Peyer's patch (tissue), 4 donors: ENCODE measurements around the gene CHST11.

Source experiments
- POLR2A ChIP-seq, 2 donors: fragments of 450-650 bp; IDR thresholded peaks; one replicate each; pipeline ENCODE4 v1.5.1; 2017; ENCODE audit warnings: antibody characterized with exemption in 2 of 2, mild to moderate bottlenecking in 2 of 2, moderate library complexity in 2 of 2
- TF ChIP-seq, protein P1 (sequence below), 6 experiments: fragments of 450-650 bp in 4 of 6; fragments of 200-600 bp in 2 of 6; sonication (generic) in 1 of 6; IDR thresholded peaks; one replicate each; pipeline ENCODE4 v1.5.1; 2017 to 2019; ENCODE audit warnings: antibody characterized with exemption in 6 of 6, mild to moderate bottlenecking in 3 of 6, moderate library complexity in 1 of 6

DNA sequence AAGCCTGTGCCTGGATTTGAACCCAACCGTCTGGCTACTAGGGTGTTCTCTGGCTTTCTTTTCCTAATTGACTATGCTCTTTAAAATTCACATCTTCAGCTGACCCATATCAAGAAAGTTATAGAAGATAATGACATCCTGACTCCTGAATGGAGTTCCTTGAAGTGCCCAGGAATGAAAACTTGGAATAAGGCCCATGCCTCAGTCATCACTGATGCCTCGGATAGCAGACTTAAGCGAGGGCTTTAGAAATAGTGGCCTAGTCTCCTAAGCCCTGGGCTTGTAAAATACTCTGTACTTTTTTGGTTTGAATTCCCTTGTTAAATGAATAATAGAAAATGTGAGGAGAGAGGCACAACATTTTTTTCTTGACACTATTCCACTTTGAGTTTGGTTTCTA lies 39.0 kb downstream of the CHST11 start:
- TF ChIP-seq POLR2A (IDR thresholded peaks at IDR 0.05) = no peak
- TF ChIP-seq, protein P1, sequence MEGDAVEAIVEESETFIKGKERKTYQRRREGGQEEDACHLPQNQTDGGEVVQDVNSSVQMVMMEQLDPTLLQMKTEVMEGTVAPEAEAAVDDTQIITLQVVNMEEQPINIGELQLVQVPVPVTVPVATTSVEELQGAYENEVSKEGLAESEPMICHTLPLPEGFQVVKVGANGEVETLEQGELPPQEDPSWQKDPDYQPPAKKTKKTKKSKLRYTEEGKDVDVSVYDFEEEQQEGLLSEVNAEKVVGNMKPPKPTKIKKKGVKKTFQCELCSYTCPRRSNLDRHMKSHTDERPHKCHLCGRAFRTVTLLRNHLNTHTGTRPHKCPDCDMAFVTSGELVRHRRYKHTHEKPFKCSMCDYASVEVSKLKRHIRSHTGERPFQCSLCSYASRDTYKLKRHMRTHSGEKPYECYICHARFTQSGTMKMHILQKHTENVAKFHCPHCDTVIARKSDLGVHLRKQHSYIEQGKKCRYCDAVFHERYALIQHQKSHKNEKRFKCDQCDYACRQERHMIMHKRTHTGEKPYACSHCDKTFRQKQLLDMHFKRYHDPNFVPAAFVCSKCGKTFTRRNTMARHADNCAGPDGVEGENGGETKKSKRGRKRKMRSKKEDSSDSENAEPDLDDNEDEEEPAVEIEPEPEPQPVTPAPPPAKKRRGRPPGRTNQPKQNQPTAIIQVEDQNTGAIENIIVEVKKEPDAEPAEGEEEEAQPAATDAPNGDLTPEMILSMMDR (IDR thresholded peaks at IDR 0.05) = no peak
